Stimulated activated CD4-positive, alpha-beta T cell treated with anti-CD3 and anti-CD28 coated beads, Interleukin-2, amount 100 ng/mL, for 4 hours (primary cell): ENCODE results near the gene DGKE.

ENCODE experiments used
- DNase-seq: peaks from one replicate; pipeline ENCODE4 v3.0.0-alpha.2; 2020; ENCODE audit warnings: low read depth

Gene DGKE

GRCh38 chr17:56815711-56816110 is 18.2 kb upstream of the DGKE start:
- DNase-seq: no peak

- DNase-seq: no peak
Observed at GRCh38 chr17:56817066-56817465, 16.9 kb upstream of the DGKE start.

- DNase-seq: no peak
Observed at GRCh38 chr17:56819030-56819429, 14.9 kb upstream of the DGKE start.

GRCh38 chr17:56819431-56820145 is 14.4 kb upstream of the DGKE start:
- peak; percentile 62 for DNase-seq

- no peak for DNase-seq
Observed at GRCh38 chr17:56820207-56820606, 13.7 kb upstream of the DGKE start.

- no peak for DNase-seq
Observed at GRCh38 chr17:56821847-56822534, 12.0 kb upstream of the DGKE start.

- no peak for DNase-seq
Observed at GRCh38 chr17:56822725-56823124, 11.2 kb upstream of the DGKE start.

- DNase-seq: no peak
Observed at GRCh38 chr17:56823848-56824247, 10.1 kb upstream of the DGKE start.

GRCh38 chr17:56824503-56824902 is 9.4 kb upstream of the DGKE start:
- DNase-seq: no peak

- DNase-seq: no peak
Observed at GRCh38 chr17:56826611-56827414, 7.1 kb upstream of the DGKE start.

- DNase-seq: no peak
Observed at GRCh38 chr17:56830726-56831368, 3.1 kb upstream of the DGKE start.

GRCh38 chr17:56831369-56832095 is 2.4 kb upstream of the DGKE start:
- DNase-seq: no peak

GRCh38 chr17:56832446-56832845 is 1.5 kb upstream of the DGKE start:
- DNase-seq: no peak

GRCh38 chr17:56833057-56833808 is 718 bp upstream of the DGKE start:
- peak; percentile 55 for DNase-seq

GRCh38 chr17:56834380-56835263 is 671 bp downstream of the DGKE start:
- peak; percentile 39 for DNase-seq

- DNase-seq: no peak
Observed at GRCh38 chr17:56835264-56835585, 1.3 kb downstream of the DGKE start.

- no peak for DNase-seq
Observed at GRCh38 chr17:56838687-56839086, 4.7 kb downstream of the DGKE start.

- no peak for DNase-seq
Observed at GRCh38 chr17:56842577-56842976, 8.6 kb downstream of the DGKE start.

GRCh38 chr17:56845934-56846333 is 12.0 kb downstream of the DGKE start:
- no peak for DNase-seq

GRCh38 chr17:56847106-56847505 is 13.2 kb downstream of the DGKE start:
- DNase-seq: no peak
